Lower lobe of right lung (tissue), 2 donors: ENCODE results near the gene CEP170B. TPM values are rescaled to one million over a fixed set of nuclear protein-coding genes. Genes with fewer than 3 reads are reported as not detected.

Source experiments
- ATAC-seq, 2 donors: fragments of 200-7000 bp; cut with Tn5 transposase; one replicate each; pipeline ENCODE4 v1.9.1; 2020 to 2022; ENCODE audit warnings: mild to moderate bottlenecking in 2 of 2, moderate library complexity in 2 of 2
- DNase-seq: peaks from one replicate; pipeline ENCODE4 v3.0.0-alpha.2; 2020
- H3K27ac ChIP-seq: fragments of 200-600 bp; one replicate; pipeline ENCODE4 v1.8.0; 2022
- H3K27me3 ChIP-seq: fragments of 200-600 bp; one replicate; pipeline ENCODE4 v1.8.0; 2022; ENCODE audit warnings: low read depth
- H3K36me3 ChIP-seq: fragments of 200-600 bp; one replicate; pipeline ENCODE4 v1.8.0; 2022; ENCODE audit warnings: mild to moderate bottlenecking
- H3K4me1 ChIP-seq: fragments of 200-600 bp; one replicate; pipeline ENCODE4 v1.8.0; 2022
- H3K4me3 ChIP-seq: fragments of 200-600 bp; one replicate; pipeline ENCODE4 v1.8.0; 2022; ENCODE audit warnings: mild to moderate bottlenecking
- H3K9me3 ChIP-seq: fragments of 200-600 bp; one replicate; pipeline ENCODE4 v1.8.0; 2022
- intact Hi-C: fragments of 100-400 bp; cut with DNase I; formaldehyde crosslinking; loops from one replicate; pipeline ENCODE4 v1.11.0; 2022
- total RNA-seq: library from RNA; stranded (reverse); fragmentation: NEBNext Ultra II Directional; extraction: Animal tissue kit (Norgen Biotek cat#: 25700); gene quantifications from one replicate; pipeline ENCODE4 v1.2.1, GENCODE V29; 2021
- TF ChIP-seq, protein P1 (sequence below): fragments of 200-600 bp; IDR thresholded peaks from one replicate; pipeline ENCODE4 v1.8.0; 2022; ENCODE audit warnings: antibody characterized with exemption, mild to moderate bottlenecking
- donor health status: DM: no; HTN: yes; CAD: no; lungs with severe emphysema.

CEP170B gene
- total RNA-seq, 1 donor from 2014 or later, result 24.7 TPM

DNA sequence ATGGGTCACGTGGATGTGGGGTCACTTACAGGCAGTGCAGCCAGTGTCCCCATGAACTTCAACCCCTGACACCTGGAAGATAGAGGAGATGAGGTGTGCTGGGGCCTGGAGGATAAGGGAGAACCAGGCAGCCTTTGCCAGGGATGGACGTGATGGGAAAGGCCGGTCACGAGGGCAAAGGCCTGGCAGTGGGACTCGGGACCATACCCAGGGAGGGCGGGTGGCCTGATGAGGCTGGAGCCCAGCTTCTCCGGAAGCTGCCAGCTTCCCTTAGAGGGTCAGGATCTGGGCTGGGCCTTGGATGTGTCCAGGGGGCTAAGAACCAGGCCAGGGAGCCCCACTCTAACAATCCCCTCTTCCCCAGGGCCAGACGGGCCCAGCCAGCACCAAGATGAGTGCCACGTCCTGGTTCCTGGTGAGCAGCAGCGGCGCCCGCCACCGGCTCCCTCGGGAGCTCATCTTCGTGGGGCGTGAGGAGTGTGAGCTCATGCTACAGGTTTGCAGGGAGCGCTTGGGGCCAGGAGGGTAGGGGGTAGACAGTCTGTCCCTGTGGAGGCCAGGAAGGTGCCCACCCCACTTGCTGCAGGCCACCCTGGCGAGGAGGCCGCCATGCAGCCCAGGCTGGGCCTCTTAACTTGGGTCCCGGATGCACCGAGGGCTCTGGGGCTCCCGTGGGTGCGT, 3.1 kb downstream of the CEP170B start:
- DNase-seq, result peak; percentile 42
- Histone ChIP-seq H3K4me3 (no peak overlapping the region), H3K27me3 (peaks cover 5% of the 10 kb centered on the region), H3K27ac (no peak overlapping the region), H3K36me3 (no peaks in the 10 kb centered on the region), H3K4me1 (peaks cover 30% of the 10 kb centered on the region), H3K9me3 (no peaks in the 10 kb centered on the region)
- intact Hi-C loops, result no loop called here
- ATAC-seq, result no peak
- TF ChIP-seq, protein P1, sequence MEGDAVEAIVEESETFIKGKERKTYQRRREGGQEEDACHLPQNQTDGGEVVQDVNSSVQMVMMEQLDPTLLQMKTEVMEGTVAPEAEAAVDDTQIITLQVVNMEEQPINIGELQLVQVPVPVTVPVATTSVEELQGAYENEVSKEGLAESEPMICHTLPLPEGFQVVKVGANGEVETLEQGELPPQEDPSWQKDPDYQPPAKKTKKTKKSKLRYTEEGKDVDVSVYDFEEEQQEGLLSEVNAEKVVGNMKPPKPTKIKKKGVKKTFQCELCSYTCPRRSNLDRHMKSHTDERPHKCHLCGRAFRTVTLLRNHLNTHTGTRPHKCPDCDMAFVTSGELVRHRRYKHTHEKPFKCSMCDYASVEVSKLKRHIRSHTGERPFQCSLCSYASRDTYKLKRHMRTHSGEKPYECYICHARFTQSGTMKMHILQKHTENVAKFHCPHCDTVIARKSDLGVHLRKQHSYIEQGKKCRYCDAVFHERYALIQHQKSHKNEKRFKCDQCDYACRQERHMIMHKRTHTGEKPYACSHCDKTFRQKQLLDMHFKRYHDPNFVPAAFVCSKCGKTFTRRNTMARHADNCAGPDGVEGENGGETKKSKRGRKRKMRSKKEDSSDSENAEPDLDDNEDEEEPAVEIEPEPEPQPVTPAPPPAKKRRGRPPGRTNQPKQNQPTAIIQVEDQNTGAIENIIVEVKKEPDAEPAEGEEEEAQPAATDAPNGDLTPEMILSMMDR, result no peak

DNA sequence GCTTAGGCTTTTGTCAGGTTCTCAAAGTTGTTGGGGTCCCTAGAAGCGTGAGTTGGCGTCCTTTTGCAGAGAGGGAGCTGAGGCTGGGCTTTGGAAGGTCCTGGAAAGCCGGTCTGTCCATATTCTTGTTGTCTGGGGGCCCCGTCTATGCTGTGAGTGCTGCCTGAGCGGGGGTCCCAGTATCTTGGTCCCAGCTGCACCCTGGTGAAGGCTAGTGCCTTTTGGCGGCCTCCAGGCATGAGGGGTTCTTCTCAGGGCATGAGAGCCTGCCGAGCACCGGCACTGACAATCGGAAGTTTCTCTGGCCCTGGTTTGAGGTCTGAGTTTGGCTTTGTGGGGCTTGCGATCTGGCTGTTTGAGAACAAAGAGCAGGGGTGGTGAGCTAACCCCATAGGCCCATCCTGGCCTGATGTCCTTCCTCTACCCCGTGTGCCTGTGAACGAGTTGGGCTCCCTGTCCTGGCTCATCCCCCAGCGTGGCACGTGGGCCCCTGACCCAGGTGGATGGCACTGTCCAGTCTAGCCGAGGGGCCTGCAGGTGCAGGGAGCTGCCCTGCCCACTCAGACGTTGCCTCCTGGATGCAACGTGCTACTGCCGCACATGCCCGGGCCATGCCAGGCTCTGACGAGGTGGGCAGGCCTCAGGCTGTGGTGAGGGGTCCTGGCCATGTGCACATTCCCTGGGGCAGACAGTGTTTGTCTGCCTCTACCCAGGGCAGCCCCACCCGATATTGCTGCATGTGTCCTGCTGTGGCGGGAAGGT, 3.9 kb downstream of the CEP170B start:
- Histone ChIP-seq H3K4me1 (peaks cover 30% of the 10 kb centered on the region), H3K9me3 (no peaks in the 10 kb centered on the region), H3K36me3 (no peaks in the 10 kb centered on the region), H3K27me3 (peaks cover 5% of the 10 kb centered on the region), H3K4me3 (no peak overlapping the region), H3K27ac (no peak overlapping the region)
- intact Hi-C loops, result no loop called here
- ATAC-seq (no peak), DNase-seq (no peak)
- TF ChIP-seq, protein P1, result no peak

DNA sequence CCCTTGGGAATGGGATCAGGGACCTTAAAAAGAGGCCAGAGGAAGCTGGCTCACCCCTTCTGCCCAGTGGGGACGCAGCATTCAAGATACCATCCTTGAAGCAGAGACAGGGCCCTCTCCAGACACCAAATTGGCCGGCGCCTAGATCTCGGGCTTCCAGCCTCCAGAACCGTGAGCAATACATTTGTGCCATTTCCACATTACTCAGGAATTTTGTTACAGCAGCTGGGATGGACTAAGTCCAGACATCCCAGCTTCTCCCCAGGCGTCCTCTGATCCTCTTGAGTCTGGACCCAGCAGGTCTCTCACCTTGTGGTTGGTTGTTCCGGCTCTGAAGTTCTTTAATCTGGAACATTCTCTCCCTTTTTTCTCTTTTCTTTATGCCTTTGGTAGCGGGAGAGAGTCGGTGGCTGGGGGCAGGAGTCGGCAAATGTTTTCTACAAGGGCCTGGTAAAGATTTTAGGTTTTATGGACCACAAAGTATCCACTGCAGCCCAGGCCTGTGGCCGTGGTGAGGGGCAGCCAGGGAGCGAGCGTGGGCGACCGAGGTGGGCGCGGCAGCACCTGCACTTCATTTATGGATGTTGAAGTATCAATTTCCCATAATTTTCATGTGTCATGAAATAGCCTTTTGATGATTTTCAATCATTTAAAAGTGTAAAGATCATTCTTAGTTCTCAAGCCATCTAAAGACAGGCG, 4.8 kb downstream of the CEP170B start:
- Histone ChIP-seq H3K27ac (no peak overlapping the region), H3K36me3 (no peaks in the 10 kb centered on the region), H3K4me1 (peaks cover 22% of the 10 kb centered on the region), H3K4me3 (no peak overlapping the region), H3K9me3 (no peaks in the 10 kb centered on the region), H3K27me3 (peaks cover under 1% of the 10 kb centered on the region)
- TF ChIP-seq, protein P1, result no peak
- intact Hi-C loops, result no loop called here
- ATAC-seq (no peak), DNase-seq (no peak)

DNA sequence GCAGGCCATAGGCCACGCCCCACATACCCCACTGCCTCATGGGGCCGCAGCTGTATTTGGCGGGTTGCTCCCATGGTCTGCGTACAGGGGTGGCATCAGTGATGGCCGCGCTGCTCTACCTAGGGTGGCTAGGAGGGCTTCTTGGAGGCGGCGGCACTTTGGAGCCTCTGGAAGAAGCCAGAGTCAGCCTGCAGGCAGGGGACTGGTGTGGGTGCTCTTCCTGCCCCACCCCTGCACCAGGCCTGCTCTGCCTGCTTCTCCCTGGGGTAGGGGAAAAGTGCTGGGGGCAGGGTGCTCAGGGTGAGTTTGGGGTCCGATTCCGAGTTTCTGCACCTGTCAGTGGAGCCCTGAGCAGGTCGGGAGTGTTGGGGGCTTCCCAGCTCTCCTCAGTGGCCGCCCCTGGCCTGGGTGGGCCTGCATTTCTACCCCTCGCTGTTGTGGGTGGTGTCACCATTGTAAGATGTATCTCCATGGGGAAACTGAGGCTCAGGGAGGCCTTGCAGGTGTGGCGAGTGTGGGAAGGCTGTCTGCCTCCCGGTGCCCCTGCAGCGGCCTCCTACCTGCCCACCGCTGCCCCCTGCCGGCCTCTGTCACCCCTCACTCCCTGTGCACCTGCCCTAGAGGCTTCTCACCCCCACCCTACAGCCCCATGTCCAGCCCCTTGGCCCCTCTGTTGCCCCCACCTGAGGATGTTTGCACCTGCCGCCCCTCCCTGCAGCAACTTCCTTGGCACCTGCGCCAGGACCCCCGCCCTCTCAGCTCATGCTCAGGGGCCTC, 5.5 kb downstream of the CEP170B start:
- intact Hi-C loops, result no loop called here
- peaks cover 22% of the 10 kb centered on the region for H3K4me1 ChIP-seq
- no peak overlapping the region for H3K4me3 ChIP-seq
- ATAC-seq, result no peak
- H3K27ac ChIP-seq, result no peak overlapping the region
- no peaks in the 10 kb centered on the region for H3K9me3 ChIP-seq
- peak; percentile 51 for DNase-seq
- no peaks in the 10 kb centered on the region for H3K27me3 ChIP-seq
- H3K36me3 ChIP-seq, result no peaks in the 10 kb centered on the region
- TF ChIP-seq, protein P1, result peak; percentile 42

DNA sequence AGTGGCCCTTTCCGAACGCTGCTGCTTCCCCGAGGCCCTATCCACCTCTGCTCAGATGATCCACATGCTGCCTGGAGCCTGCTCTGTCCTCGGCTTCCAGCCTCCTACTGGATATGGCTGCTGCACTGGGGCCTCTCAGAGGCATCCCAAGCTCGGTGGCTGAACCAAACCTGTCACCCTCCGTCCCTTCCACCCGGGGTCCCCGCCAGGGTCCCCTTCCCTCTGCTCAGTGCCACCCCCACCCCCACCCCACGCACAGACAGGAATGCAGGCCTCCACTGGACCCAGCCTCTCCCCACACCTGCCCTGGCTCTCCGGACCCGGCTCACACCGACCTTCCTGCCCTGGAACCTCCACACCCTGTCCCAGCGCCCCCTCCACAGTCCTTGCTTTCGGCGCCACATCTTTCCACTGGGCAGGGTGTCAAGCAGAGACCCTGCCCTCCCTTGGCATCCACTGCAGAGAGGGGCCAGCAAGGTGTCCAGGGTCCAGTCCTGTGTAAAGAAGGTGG, 6.1 kb downstream of the CEP170B start:
- no peaks in the 10 kb centered on the region for H3K36me3 ChIP-seq
- peak; percentile 30 for DNase-seq
- H3K27me3 ChIP-seq, result no peaks in the 10 kb centered on the region
- intact Hi-C loops, result no loop called here
- no peak overlapping the region for H3K27ac ChIP-seq
- no peak for ATAC-seq
- H3K9me3 ChIP-seq, result no peaks in the 10 kb centered on the region
- H3K4me1 ChIP-seq, result peaks cover 19% of the 10 kb centered on the region
- no peak overlapping the region for H3K4me3 ChIP-seq
- TF ChIP-seq, protein P1, result no peak
